ENCODE measurements around the gene SP140.

SP140 gene

DNA sequence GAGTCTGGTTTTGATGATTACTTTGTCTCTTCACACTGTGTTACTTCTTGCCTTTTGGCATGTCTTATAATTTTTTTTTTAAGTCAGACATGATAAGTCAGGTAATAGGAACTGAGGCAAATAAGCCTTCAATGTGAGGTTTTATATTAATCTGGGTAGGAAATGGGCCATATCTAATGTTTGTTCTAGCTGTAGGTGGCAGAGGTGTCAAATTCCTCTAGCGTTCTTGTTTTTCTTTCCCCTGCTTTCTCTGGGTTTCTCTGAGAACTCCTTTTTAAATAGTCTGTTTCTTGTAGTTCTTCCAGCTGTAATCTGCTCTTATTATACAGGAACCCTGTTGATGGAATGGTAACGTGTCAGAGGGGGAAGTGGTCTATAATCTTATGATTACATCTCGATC lies 5.7 kb downstream of the SP140 start (continued):
- TF ChIP-seq ZNF48 (tag by site-specific recombination; IDR thresholded peaks at IDR 0.05) (no peak), GLIS1 (tag by site-specific recombination; IDR thresholded peaks at IDR 0.05) (no peak), ZNF394 (tag by site-specific recombination; IDR thresholded peaks at IDR 0.05; ENCODE audit: borderline replicate concordance) (no peak), SCRT1 (tag by site-specific recombination; IDR thresholded peaks at IDR 0.05; ENCODE audit: borderline replicate concordance) (no peak), ZNF10 (tag by site-specific recombination; IDR thresholded peaks at IDR 0.05) (no peak), ZNF16 (tag by site-specific recombination; IDR thresholded peaks at IDR 0.05; ENCODE audit: low read depth) (no peak), ZNF112 (tag by site-specific recombination; IDR thresholded peaks at IDR 0.05) (no peak)

DNA sequence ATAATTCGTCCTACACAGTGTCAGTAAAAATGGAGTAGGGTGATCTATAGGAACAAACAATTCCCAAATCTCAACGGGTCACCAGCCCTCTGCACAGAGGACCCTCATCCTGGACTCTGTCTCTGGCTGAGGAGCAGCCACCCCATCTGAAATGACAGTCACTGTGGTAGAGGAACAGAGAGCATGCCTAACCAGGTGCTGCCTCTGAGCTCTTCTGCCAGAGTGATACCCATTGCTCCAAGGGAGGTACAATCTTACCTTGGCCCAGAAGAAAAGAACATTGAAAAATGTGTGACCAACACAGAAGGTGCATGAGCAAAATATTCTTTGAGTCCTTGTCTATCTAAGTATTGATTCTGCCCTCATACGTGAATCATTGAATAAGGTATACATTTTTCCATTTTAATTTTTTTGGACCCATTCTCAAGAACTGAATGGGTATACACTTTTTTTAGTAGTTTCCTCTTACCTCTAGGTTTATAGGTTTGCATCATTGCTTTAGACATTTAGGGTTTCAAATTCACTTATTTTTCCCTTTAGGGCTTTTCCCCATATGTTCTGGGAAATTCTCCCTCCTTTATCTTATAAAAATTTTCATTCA lies 8.7 kb downstream of the SP140 start:
- CTCF ChIA-PET = no interaction called here
- Histone ChIP-seq H3K27ac (ENCODE audit: extremely low read depth, low read depth, low read length) (no peak overlapping the region), H3K36me3 (ENCODE audit: control insufficient read depth in 2 of 2, insufficient read depth in 1 of 2, low read length in 2 of 2) (no peaks in the 10 kb centered on the region), H3K4me1 (ENCODE audit: control insufficient read depth, insufficient read depth, low read length) (peaks cover 2% of the 10 kb centered on the region; the same call in 1 of the 2 replicates), H3K4me3 (ENCODE audit: low read depth, low read length) (no peak overlapping the region), H3K9me3 (ENCODE audit: control insufficient read depth, insufficient read depth, low read depth, low read length) (no peaks in the 10 kb centered on the region)
- POLR2A ChIA-PET = no interaction called here
- TF ChIP-seq ZNF394 (tag by site-specific recombination; IDR thresholded peaks at IDR 0.05; ENCODE audit: borderline replicate concordance) (no peak), ZNF701 (tag by site-specific recombination; IDR thresholded peaks at IDR 0.05) (no peak), ZNF664 (tag by site-specific recombination; IDR thresholded peaks at IDR 0.05) (no peak), ZFP37 (tag by site-specific recombination; IDR thresholded peaks at IDR 0.05) (no peak), ZIC2 (tag by site-specific recombination; IDR thresholded peaks at IDR 0.05) (no peak), ZNF223 (tag by site-specific recombination; IDR thresholded peaks at IDR 0.05) (no peak), ZNF529 (tag by site-specific recombination; IDR thresholded peaks at IDR 0.05; ENCODE audit: insufficient replicate concordance) (no peak), ZBTB1 (tag by site-specific recombination; IDR thresholded peaks at IDR 0.05) (no peak), ZNF10 (tag by site-specific recombination; IDR thresholded peaks at IDR 0.05) (no peak), ZNF248 (tag by site-specific recombination; IDR thresholded peaks at IDR 0.05) (no peak), ZFHX2 (tag by site-specific recombination; conservative IDR thresholded peaks at IDR 0.05) (no peak), ZNF837 (tag by site-specific recombination; IDR thresholded peaks at IDR 0.05) (no peak), ZNF791 (tag by site-specific recombination; IDR thresholded peaks at IDR 0.05) (no peak)
- TF ChIP-seq, protein P1, sequence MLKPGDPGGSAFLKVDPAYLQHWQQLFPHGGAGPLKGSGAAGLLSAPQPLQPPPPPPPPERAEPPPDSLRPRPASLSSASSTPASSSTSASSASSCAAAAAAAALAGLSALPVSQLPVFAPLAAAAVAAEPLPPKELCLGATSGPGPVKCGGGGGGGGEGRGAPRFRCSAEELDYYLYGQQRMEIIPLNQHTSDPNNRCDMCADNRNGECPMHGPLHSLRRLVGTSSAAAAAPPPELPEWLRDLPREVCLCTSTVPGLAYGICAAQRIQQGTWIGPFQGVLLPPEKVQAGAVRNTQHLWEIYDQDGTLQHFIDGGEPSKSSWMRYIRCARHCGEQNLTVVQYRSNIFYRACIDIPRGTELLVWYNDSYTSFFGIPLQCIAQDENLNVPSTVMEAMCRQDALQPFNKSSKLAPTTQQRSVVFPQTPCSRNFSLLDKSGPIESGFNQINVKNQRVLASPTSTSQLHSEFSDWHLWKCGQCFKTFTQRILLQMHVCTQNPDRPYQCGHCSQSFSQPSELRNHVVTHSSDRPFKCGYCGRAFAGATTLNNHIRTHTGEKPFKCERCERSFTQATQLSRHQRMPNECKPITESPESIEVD (tag by site-specific recombination; IDR thresholded peaks at IDR 0.05) = no peak
- TF ChIP-seq, protein P2, sequence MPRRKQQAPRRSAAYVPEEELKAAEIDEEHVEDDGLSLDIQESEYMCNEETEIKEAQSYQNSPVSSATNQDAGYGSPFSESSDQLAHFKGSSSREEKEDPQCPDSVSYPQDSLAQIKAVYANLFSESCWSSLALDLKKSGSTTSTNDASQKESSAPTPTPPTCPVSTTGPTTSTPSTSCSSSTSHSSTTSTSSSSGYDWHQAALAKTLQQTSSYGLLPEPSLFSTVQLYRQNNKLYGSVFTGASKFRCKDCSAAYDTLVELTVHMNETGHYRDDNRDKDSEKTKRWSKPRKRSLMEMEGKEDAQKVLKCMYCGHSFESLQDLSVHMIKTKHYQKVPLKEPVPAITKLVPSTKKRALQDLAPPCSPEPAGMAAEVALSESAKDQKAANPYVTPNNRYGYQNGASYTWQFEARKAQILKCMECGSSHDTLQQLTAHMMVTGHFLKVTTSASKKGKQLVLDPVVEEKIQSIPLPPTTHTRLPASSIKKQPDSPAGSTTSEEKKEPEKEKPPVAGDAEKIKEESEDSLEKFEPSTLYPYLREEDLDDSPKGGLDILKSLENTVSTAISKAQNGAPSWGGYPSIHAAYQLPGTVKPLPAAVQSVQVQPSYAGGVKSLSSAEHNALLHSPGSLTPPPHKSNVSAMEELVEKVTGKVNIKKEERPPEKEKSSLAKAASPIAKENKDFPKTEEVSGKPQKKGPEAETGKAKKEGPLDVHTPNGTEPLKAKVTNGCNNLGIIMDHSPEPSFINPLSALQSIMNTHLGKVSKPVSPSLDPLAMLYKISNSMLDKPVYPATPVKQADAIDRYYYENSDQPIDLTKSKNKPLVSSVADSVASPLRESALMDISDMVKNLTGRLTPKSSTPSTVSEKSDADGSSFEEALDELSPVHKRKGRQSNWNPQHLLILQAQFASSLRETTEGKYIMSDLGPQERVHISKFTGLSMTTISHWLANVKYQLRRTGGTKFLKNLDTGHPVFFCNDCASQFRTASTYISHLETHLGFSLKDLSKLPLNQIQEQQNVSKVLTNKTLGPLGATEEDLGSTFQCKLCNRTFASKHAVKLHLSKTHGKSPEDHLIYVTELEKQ (tag by site-specific recombination; IDR thresholded peaks at IDR 0.05; ENCODE audit: borderline replicate concordance) = no peak
- TF ChIP-seq, protein P3, sequence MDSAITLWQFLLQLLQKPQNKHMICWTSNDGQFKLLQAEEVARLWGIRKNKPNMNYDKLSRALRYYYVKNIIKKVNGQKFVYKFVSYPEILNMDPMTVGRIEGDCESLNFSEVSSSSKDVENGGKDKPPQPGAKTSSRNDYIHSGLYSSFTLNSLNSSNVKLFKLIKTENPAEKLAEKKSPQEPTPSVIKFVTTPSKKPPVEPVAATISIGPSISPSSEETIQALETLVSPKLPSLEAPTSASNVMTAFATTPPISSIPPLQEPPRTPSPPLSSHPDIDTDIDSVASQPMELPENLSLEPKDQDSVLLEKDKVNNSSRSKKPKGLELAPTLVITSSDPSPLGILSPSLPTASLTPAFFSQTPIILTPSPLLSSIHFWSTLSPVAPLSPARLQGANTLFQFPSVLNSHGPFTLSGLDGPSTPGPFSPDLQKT (IDR thresholded peaks at IDR 0.05; ENCODE audit: borderline replicate concordance, low read depth, low read length) = no peak
- TF ChIP-seq, protein P4, sequence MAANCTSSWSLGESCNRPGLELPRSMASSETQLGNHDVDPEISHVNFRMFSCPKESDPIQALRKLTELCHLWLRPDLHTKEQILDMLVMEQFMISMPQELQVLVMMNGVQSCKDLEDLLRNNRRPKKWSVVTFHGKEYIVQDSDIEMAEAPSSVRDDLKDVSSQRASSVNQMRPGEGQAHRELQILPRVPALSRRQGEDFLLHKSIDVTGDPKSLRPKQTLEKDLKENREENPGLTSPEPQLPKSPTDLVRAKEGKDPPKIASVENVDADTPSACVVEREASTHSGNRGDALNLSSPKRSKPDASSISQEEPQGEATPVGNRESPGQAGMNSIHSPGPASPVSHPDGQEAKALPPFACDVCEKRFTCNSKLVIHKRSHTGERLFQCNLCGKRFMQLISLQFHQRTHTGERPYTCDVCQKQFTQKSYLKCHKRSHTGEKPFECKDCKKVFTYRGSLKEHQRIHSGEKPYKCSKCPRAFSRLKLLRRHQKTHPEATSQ (tag by site-specific recombination; IDR thresholded peaks at IDR 0.05) = no peak
- TF ChIP-seq, protein P5, sequence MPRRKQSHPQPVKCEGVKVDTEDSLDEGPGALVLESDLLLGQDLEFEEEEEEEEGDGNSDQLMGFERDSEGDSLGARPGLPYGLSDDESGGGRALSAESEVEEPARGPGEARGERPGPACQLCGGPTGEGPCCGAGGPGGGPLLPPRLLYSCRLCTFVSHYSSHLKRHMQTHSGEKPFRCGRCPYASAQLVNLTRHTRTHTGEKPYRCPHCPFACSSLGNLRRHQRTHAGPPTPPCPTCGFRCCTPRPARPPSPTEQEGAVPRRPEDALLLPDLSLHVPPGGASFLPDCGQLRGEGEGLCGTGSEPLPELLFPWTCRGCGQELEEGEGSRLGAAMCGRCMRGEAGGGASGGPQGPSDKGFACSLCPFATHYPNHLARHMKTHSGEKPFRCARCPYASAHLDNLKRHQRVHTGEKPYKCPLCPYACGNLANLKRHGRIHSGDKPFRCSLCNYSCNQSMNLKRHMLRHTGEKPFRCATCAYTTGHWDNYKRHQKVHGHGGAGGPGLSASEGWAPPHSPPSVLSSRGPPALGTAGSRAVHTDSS (tag by site-specific recombination; IDR thresholded peaks at IDR 0.05) = no peak
- TF ChIP-seq, protein P6, sequence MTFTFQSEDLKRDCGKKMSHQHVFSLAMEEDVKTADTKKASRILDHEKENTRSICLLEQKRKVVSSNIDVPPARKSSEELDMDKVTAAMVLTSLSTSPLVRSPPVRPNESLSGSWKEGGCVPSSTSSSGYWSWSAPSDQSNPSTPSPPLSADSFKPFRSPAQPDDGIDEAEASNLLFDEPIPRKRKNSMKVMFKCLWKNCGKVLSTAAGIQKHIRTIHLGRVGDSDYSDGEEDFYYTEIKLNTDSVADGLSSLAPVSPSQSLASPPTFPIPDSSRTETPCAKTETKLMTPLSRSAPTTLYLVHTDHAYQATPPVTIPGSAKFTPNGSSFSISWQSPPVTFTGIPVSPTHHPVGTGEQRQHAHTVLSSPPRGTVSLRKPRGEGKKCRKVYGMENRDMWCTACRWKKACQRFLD (tag by site-specific recombination; IDR thresholded peaks at IDR 0.05) = no peak
